Thoracic aorta (tissue), 2 donors: ENCODE data around the gene BCO2. TPM values are rescaled to one million over a fixed set of nuclear protein-coding genes. Genes with fewer than 3 reads are reported as not detected.
A peak's percentile ranks its signal among the peaks of the same experiment; 100 is the strongest.

ENCODE experiments used
- ATAC-seq: fragments of 150-250 bp; one replicate; pipeline ENCODE4 v1.8.0; 2017; ENCODE audit warnings: low read depth; ENCODE audit not compliant: insufficient number of reproducible peaks, low FRiP score
- DNase-seq: peaks from one replicate; pipeline ENCODE4 v3.0.0-alpha.2; 2020; ENCODE audit warnings: low spot score
- H3K27ac ChIP-seq, 2 donors: fragments of 200-600 bp; sonication (generic); 1 replicate in 1 of 2; 2 replicates in 1 of 2; pipeline ENCODE4 v1.5.1; 2016; ENCODE audit warnings: mild to moderate bottlenecking in 2 of 2, moderate library complexity in 2 of 2
- H3K27me3 ChIP-seq: fragments of 200-600 bp; sonication (generic); replicated peaks from 2 replicates; pipeline ENCODE4 v1.6.0; 2016; ENCODE audit warnings: mild to moderate bottlenecking; ENCODE audit not compliant: insufficient read depth
- H3K36me3 ChIP-seq: fragments of 200-600 bp; sonication (generic); one replicate; pipeline ENCODE4 v1.5.1; 2016
- H3K4me1 ChIP-seq, 2 donors: fragments of 200-600 bp; sonication (generic); 1 replicate in 1 of 2; 2 replicates in 1 of 2; pipeline versions ENCODE4 v1.5.1 to v1.6.0; 2016; ENCODE audit warnings: low read depth in 2 of 2, mild to moderate bottlenecking in 1 of 2; ENCODE audit not compliant: control insufficient read depth in 1 of 2
- H3K4me3 ChIP-seq: fragments of 200-600 bp; sonication (generic); 2 replicates; pipeline ENCODE4 v1.5.1; 2016; ENCODE audit warnings: mild to moderate bottlenecking
- H3K9me3 ChIP-seq: fragments of 200-600 bp; sonication (generic); 2 replicates; pipeline ENCODE4 v1.5.1; 2016
- CTCF ChIP-seq: fragments of 200-600 bp; sonication (generic); IDR thresholded peaks from one replicate; pipeline ENCODE4 v1.5.1; 2019; ENCODE audit warnings: antibody characterized with exemption
- total RNA-seq, 2 donors: library from RNA; depleted of rRNA; stranded (reverse); fragments of >200 nt; gene quantifications; one replicate each; pipeline versions ENCODE4 v1.1.0 to v1.2.3, GENCODE V29; 2016

BCO2 gene
- total RNA-seq, 2 donors from 2014 or later: 7.2 to 26.6 TPM

- Histone ChIP-seq H3K27me3 (no peaks in the 10 kb centered on the region), H3K36me3 (peaks cover 4% of the 10 kb centered on the region), H3K4me1 (peaks cover 9 to 25% of the 10 kb centered on the region in 2 donors), H3K9me3 (no peaks in the 10 kb centered on the region), H3K4me3 (peak overlapping the region; percentile 80), H3K27ac (peak overlapping the region; percentile 99 to 100)
- DNase-seq: no peak
- TF ChIP-seq CTCF: no peak
- peak; percentile 26 for ATAC-seq
These were observed 51.6 kb downstream of the BCO2 start for GRCh38 chr11:112226831-112227401.

DNA sequence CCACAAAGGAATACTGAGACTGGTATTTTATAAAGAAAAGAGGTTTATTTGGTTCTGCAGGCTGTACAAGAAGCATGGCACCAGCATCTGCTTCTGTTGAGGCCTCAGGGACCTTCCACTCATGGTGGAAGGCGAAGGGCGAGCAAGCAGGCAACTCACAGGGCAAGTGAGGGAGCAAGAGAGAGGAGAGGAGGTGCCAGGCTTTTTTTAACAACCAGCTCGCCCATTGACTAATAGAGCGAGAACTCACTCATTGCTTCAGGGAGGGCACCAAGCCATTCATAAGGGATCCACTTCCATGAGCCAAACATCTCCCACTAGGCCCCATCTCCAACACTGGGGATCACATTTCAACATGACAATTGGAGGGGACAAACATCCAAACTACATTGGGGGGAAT is 52.2 kb downstream of the BCO2 start:
- H3K9me3 ChIP-seq: no peaks in the 10 kb centered on the region
- H3K4me1 ChIP-seq: peaks cover 9 to 25% of the 10 kb centered on the region in 2 donors
- H3K27ac ChIP-seq: peak overlapping the region; percentile 99 to 100
- ATAC-seq (no peak), DNase-seq (no peak)
- TF ChIP-seq CTCF: no peak
- no peaks in the 10 kb centered on the region for H3K27me3 ChIP-seq
- peaks cover 4% of the 10 kb centered on the region for H3K36me3 ChIP-seq
- peak overlapping the region; percentile 80 for H3K4me3 ChIP-seq

DNA sequence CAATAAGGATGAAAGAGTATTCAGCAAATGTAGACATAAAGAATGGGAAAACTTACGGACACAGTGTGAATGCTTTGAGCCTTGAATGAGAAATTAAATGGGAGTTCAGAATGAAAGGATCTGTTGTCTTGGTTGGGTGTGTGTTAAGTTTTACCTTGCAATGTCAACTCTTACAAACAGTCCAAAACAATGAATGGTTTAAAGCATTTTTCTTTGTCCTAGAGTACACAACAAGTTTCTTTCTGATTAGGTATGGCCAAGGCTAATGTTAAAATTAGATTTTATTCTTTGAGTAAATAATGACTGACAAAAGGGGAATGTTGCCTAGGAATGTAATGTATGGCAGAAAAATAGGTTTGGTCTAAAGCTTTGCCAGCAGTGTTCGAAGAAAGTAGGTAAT is 53.4 kb downstream of the BCO2 start:
- Histone ChIP-seq H3K4me3 (no peak overlapping the region), H3K27me3 (no peaks in the 10 kb centered on the region), H3K4me1 (peaks cover 9 to 25% of the 10 kb centered on the region in 2 donors), H3K27ac (no peak overlapping the region), H3K9me3 (no peaks in the 10 kb centered on the region), H3K36me3 (peaks cover 4% of the 10 kb centered on the region)
- no peak for TF ChIP-seq CTCF
- ATAC-seq (no peak), DNase-seq (no peak)

DNA sequence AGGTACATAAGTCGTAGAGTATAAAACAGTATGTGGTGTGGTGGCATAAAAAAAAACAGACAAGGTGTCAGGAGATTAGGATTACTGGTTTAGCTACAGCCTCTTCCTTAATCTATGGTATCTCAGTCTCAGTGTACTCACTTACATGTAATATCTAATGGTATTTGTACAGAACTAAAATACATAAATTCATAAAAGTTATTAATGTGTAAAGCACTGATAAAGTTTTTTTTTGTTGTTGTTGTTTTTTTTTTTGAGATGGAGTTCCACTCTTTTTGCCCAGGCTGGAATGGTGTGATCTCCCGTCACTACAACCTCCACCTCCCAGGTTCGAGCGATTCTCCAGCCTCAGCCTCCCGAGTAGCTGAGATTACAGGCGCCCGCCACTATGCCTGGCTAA is 53.8 kb downstream of the BCO2 start:
- H3K27me3 ChIP-seq: no peaks in the 10 kb centered on the region
- ATAC-seq (no peak), DNase-seq (no peak)
- H3K27ac ChIP-seq: no peak overlapping the region
- H3K9me3 ChIP-seq: no peaks in the 10 kb centered on the region
- H3K4me3 ChIP-seq: no peak overlapping the region
- peaks cover 9 to 25% of the 10 kb centered on the region in 2 donors for H3K4me1 ChIP-seq
- no peak for TF ChIP-seq CTCF
- peaks cover 4% of the 10 kb centered on the region for H3K36me3 ChIP-seq

GRCh38 chr11:112229746-112230433 is 54.6 kb downstream of the BCO2 start:
- H3K4me3 ChIP-seq: no peak overlapping the region
- DNase-seq (no peak), ATAC-seq (no peak)
- H3K27me3 ChIP-seq: no peaks in the 10 kb centered on the region
- peaks cover 4% of the 10 kb centered on the region for H3K36me3 ChIP-seq
- no peak for TF ChIP-seq CTCF
- H3K27ac ChIP-seq: no peak overlapping the region
- peaks cover 9 to 25% of the 10 kb centered on the region in 2 donors for H3K4me1 ChIP-seq
- H3K9me3 ChIP-seq: no peaks in the 10 kb centered on the region
